HFFc6 (cell line): ENCODE data around the gene CARF. TPM values are rescaled to one million over a fixed set of nuclear protein-coding genes. Genes with fewer than 3 reads are reported as not detected.
A peak's percentile ranks its signal among the peaks of the same experiment; 100 is the strongest.
"Not testable (repeated sequence)": the region's sequence is repeated elsewhere in the genome, so short reads cannot be mapped to it uniquely, and the experiment has no call there.

Experiments used
- DNase-seq: peaks from one replicate; pipeline ENCODE4 v3.0.0-alpha.2; 2018
- H3K27ac Mint-ChIP-seq: 2 replicates; pipeline ENCODE4 v1.8.0; 2020; ENCODE audit warnings: mild to moderate bottlenecking, mixed read lengths
- H3K27me3 Mint-ChIP-seq: 2 replicates; pipeline ENCODE4 v1.8.0; 2021; ENCODE audit warnings: mild to moderate bottlenecking, moderate library complexity, mixed read lengths; ENCODE audit not compliant: insufficient read depth
- H3K36me3 Mint-ChIP-seq: 2 replicates; pipeline ENCODE4 v1.8.0; 2021; ENCODE audit warnings: low read depth, mixed read lengths
- H3K4me1 Mint-ChIP-seq: 2 replicates; pipeline ENCODE4 v1.8.0; 2020; ENCODE audit warnings: low read depth, mixed read lengths
- H3K4me3 Mint-ChIP-seq: 2 replicates; pipeline ENCODE4 v1.8.0; 2020; ENCODE audit warnings: mild to moderate bottlenecking, moderate library complexity, mixed read lengths
- H3K9me3 Mint-ChIP-seq: 2 replicates; pipeline ENCODE4 v1.8.0; 2020; ENCODE audit warnings: mild to moderate bottlenecking, mixed read lengths
- total RNA-seq, 6 experiments: library from RNA; stranded (reverse); fragmentation: NEBNext Ultra II Directional; extraction: Animal tissue kit (Norgen Biotek cat#: 25700); gene quantifications; 2 replicates in 1 of 6; 3 replicates in 5 of 6; pipeline ENCODE4 v1.2.3, GENCODE V29; 2021
- TF ChIP-seq, protein P1 (sequence below): fragments of 200-600 bp; sonication (generic); IDR thresholded peaks from 2 replicates; pipeline ENCODE4 v1.5.0; 2021; ENCODE audit warnings: antibody characterized with exemption, mild to moderate bottlenecking

Gene CARF
- total RNA-seq, 6 experiments from 2014 or later = 2.2 to 5.7 (median 4.2) TPM

DNA sequence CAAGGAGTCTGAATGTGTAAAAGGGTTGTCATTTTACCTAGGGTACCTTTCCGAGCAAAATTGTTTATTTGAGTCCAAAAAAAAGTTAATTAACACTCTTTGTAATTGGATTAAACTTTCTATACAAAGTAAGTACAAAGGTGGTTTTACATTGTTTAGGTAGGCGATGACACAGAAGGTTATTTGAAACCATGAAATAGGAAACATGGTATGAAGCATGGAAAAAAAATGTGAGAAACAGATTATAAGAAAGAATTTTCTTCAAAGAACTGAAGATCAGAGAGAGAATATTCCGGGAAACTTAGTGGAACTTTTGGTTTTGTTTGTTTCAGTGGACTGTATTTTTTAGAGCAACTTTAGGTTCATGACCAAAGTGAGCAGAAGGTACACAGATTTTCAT is 32.7 kb downstream of the CARF start:
- Mint-ChIP-seq H3K4me3 (peak overlapping the region; percentile 53), H3K36me3 (peaks cover 35% of the 10 kb centered on the region), H3K9me3 (peaks cover 11% of the 10 kb centered on the region; the same call in 1 of the 2 replicates), H3K27me3 (peaks cover 2% of the 10 kb centered on the region; the same call in 1 of the 2 replicates), H3K27ac (peak overlapping the region; percentile 42), H3K4me1 (peaks cover 31% of the 10 kb centered on the region)
- peak; percentile 3 for DNase-seq
- TF ChIP-seq, protein P1, sequence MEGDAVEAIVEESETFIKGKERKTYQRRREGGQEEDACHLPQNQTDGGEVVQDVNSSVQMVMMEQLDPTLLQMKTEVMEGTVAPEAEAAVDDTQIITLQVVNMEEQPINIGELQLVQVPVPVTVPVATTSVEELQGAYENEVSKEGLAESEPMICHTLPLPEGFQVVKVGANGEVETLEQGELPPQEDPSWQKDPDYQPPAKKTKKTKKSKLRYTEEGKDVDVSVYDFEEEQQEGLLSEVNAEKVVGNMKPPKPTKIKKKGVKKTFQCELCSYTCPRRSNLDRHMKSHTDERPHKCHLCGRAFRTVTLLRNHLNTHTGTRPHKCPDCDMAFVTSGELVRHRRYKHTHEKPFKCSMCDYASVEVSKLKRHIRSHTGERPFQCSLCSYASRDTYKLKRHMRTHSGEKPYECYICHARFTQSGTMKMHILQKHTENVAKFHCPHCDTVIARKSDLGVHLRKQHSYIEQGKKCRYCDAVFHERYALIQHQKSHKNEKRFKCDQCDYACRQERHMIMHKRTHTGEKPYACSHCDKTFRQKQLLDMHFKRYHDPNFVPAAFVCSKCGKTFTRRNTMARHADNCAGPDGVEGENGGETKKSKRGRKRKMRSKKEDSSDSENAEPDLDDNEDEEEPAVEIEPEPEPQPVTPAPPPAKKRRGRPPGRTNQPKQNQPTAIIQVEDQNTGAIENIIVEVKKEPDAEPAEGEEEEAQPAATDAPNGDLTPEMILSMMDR = no peak

DNA sequence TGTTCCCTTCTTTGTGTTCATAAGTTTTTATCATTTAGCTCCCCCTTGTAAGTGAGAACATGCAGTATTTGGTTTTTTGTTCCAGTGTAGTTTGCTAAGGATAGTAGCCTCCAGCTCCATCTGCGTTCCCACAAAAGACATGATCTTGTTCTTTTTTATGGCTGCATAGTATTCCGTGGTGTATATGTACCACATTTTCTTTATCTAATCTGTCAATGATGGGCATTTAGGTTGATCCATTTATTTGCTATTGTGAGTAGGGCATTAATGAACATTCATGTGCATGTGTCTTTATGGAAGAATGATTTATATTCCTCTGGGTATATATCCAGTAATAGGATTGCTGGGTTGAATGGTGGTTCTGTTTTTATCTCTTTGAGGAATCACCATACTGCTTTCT is 33.4 kb downstream of the CARF start:
- no peak for DNase-seq
- peaks cover 2% of the 10 kb centered on the region; the same call in 1 of the 2 replicates for H3K27me3 Mint-ChIP-seq
- H3K36me3 Mint-ChIP-seq = peaks cover 35% of the 10 kb centered on the region
- H3K4me3 Mint-ChIP-seq = no peak overlapping the region
- no peak overlapping the region for H3K27ac Mint-ChIP-seq
- H3K9me3 Mint-ChIP-seq = peaks cover 11% of the 10 kb centered on the region; the same call in 1 of the 2 replicates
- TF ChIP-seq, protein P1 = no peak
- peaks cover 31% of the 10 kb centered on the region for H3K4me1 Mint-ChIP-seq

DNA sequence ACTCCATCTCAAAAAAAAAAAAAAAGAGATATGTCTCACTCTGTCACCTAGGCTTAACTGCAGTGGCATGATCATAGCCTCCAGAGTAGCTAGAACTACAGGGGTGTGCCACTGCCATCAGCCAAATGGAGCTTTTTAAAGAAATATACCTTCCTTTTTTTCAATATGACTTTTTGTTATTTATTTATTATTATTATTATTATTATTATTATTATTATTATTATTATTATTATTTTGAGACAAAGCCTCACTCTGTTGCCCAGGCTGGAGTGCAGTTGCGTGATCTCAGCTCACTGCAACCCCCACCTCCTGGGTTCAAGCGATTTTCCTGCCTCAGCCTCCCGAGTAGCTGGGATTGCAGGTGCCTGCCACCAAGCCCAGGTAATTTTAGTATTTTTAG is 37.3 kb downstream of the CARF start:
- DNase-seq, H3K27ac Mint-ChIP-seq, H3K4me3 Mint-ChIP-seq, H3K27me3 Mint-ChIP-seq: not testable (repeated sequence)
- Mint-ChIP-seq H3K9me3 (peaks cover 11% of the 10 kb centered on the region; the same call in 1 of the 2 replicates), H3K36me3 (peaks cover 35% of the 10 kb centered on the region), H3K4me1 (peaks cover 14% of the 10 kb centered on the region)

DNA sequence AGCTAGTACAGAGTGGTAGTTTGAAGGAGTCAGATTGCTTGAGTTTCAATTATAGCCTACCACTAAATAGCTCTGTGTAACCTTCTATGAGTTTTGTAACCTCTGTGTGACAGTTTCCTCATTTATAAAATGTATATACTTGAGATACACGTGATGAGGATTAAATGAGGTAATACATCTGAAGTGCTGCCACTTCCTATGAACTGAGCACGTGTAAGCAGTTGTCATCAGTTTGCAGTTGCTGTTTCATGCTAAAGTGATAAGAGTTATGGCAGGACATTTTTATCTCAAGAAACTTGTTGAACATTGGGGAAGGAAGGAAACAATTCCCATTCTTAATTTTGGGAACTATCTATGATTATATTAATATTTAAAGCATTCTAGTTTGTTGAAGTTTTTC is 38.5 kb downstream of the CARF start:
- Mint-ChIP-seq H3K9me3 (peaks cover 11% of the 10 kb centered on the region; the same call in 1 of the 2 replicates), H3K27me3 (peaks cover 2% of the 10 kb centered on the region; the same call in 1 of the 2 replicates), H3K27ac (no peak overlapping the region), H3K4me1 (peaks cover under 1% of the 10 kb centered on the region; the same call in 1 of the 2 replicates), H3K4me3 (no peak overlapping the region), H3K36me3 (peaks cover 30% of the 10 kb centered on the region)
- TF ChIP-seq, protein P1 = no peak
- DNase-seq = no peak

DNA sequence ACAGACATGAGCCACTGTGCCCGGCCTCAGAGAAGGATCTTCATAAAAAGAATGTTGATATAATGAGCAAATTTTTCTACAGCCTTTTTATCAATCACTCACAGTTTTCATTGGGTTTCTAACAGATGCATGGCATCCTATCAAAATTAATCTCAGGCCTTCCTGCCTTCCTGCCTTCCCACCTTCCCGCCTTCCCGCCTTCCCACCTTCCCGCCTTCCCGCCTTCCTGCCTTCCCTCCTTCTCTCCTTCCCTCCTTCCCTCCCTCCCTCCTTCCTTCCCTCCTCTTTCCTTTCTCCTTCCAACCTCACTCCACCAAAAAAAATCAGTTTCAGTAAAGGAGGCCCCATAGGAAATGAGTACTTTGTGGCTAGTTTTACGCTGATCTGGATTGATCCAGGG is 48.4 kb downstream of the CARF start:
- no peak for DNase-seq
- H3K4me3 Mint-ChIP-seq = no peak overlapping the region
- H3K36me3 Mint-ChIP-seq = no peaks in the 10 kb centered on the region
- no peak overlapping the region for H3K27ac Mint-ChIP-seq
- TF ChIP-seq, protein P1 = no peak
- H3K9me3 Mint-ChIP-seq = no peaks in the 10 kb centered on the region
- H3K4me1 Mint-ChIP-seq = no peaks in the 10 kb centered on the region
- H3K27me3 Mint-ChIP-seq = no peaks in the 10 kb centered on the region

DNA sequence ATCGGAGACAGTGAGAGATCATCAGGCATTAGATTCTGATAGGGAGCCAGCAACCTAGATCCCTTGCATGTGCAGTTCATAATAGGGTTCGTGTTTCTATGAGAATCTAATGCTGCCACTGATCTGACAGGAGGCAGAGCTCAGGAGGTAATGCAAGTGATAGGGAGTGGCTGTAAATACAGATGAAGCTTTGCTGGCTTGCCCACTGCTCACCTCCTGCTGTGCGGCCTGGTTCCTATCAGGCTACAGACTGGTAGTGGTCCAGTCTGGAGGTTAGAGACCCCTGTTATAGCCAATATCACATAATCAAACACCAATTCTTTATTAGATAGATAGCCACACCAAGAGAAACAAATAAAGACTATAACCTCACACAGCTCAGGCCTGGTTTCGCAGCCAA is 51.6 kb downstream of the CARF start:
- Mint-ChIP-seq H3K4me3 (no peak overlapping the region), H3K27me3 (no peaks in the 10 kb centered on the region), H3K36me3 (no peaks in the 10 kb centered on the region), H3K4me1 (no peaks in the 10 kb centered on the region), H3K9me3 (no peaks in the 10 kb centered on the region), H3K27ac (no peak overlapping the region)
- TF ChIP-seq, protein P1 = no peak
- no peak for DNase-seq
